ENCODE data around the gene MAPK10. TPM values are rescaled to one million over a fixed set of nuclear protein-coding genes. Genes with fewer than 3 reads are reported as not detected.

Gene MAPK10
- total and polyA plus RNA-seq, 2 of the 8 experiments (the other 6 are each of a cell fraction or from before 2014, with no cell fraction given), result 2.5 to 3.1 TPM

DNA sequence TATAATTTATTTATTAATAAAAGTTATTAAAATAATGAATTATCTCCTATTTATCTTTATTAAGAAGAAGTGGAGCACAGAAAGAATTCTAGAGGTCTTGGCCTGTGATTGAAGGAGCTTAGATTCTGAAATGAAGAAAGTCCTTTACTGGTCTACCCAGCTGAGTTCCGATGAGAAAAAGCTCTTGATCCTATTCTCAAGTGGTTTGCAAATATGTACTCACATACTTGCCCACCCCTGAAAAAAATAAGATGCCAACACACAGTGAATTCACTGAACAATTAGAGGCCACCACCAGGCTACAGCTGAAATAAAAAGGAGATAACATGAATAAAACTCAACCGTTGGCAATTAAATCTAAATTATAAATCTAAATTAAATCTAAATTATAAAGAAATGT lies 253.4 kb downstream of the MAPK10 start:
- Histone ChIP-seq H3K18ac (ENCODE audit: extremely low read depth, low read length) (no peak overlapping the region), H3K9me3 (ENCODE audit: insufficient read depth in 2 of 2, low read depth in 1 of 2, low read length in 1 of 2) (no peaks in the 10 kb centered on the region), H3K27ac (ENCODE audit: low read depth, low read length) (no peak overlapping the region), H3K79me1 (ENCODE audit: low read depth, low read length) (no peaks in the 10 kb centered on the region), H2BK15ac (ENCODE audit: low read length) (no peak overlapping the region), H2AFZ (ENCODE audit: low read length) (no peak overlapping the region), H4K91ac (replicated peaks; ENCODE audit: insufficient read length, low read length) (no peak overlapping the region), H2BK5ac (ENCODE audit: low read depth, low read length) (no peak overlapping the region), H3K23me2 (ENCODE audit: low read depth, low read length) (no peaks in the 10 kb centered on the region; the same call in 1 of the 2 replicates), H3K4me1 (replicated peaks in 1 of 4; ENCODE audit: control insufficient read depth in 3 of 4, insufficient read depth in 4 of 4, low read length in 3 of 4) (0 out of 7 replicates have a peak, but pooled peaks cover 0 to 3% (median 0%) of the 10 kb centered on the region in 4 experiments), H3K56ac (replicated peaks; ENCODE audit: insufficient read length, low read depth, low read length) (no peak overlapping the region), H3K23ac (ENCODE audit: insufficient read length) (no peak overlapping the region), H2BK20ac (ENCODE audit: low read length) (no peak overlapping the region), H4K20me1 (replicated peaks in 1 of 2; ENCODE audit: control insufficient read depth in 1 of 2, insufficient read depth in 2 of 2, low read length in 2 of 2) (no peaks in the 10 kb centered on the region), H3K14ac (ENCODE audit: insufficient read length) (no peak overlapping the region), H3K79me2 (ENCODE audit: control insufficient read depth in 1 of 2, insufficient read depth in 2 of 2, low read length in 2 of 2) (no peaks in the 10 kb centered on the region), H3K9ac (replicated peaks in 1 of 4; ENCODE audit: extremely low read depth in 1 of 4, low read depth in 3 of 4, low read length in 3 of 4) (no peak overlapping the region), H2BK12ac (ENCODE audit: low read depth, low read length) (no peak overlapping the region), H3K4me2 (ENCODE audit: insufficient read depth in 1 of 2, low read depth in 2 of 2, low read length in 2 of 2) (no peak overlapping the region), H2AK5ac (ENCODE audit: low read depth, low read length) (no peak overlapping the region), H3K36me3 (ENCODE audit: control insufficient read depth in 2 of 4, insufficient read depth in 4 of 4, low read length in 3 of 4) (no peaks in the 10 kb centered on the region), H4K5ac (ENCODE audit: insufficient read length, low read depth, low read length) (no peak overlapping the region), H2BK120ac (replicated peaks; ENCODE audit: low read depth, low read length) (no peak overlapping the region), H4K8ac (ENCODE audit: extremely low read depth, insufficient read depth, low read length) (no peak overlapping the region), H3K27me3 (replicated peaks in 1 of 4; ENCODE audit: control insufficient read depth in 3 of 4, extremely low read depth in 1 of 4, insufficient read depth in 3 of 4, low read length in 3 of 4) (no peaks in the 10 kb centered on the region), H3K4ac (replicated peaks; ENCODE audit: insufficient read length, low read depth, low read length) (no peak overlapping the region), H3K4me3 (ENCODE audit: extremely low read depth in 1 of 4, insufficient read depth in 2 of 4, low read depth in 3 of 4, low read length in 4 of 4) (no peak overlapping the region)
- 79% methylated on average over 2 of the region's 2 CpGs; no CpG with 5 or more reads in 1 of the 2 experiments for WGBS, 2 experiments (ENCODE audit: extremely low coverage in 1 of 2, insufficient coverage in 1 of 2, insufficient read length in 1 of 2, insufficient replicate concordance in 2 of 2, low coverage in 1 of 2, low lambda C conversion rate in 2 of 2, missing lambda C conversion rate in 1 of 2)
- POLR2A ChIA-PET (ENCODE audit: partially characterized antibody), result no interaction called here
- FAIRE-seq, result no peak
- DNase-seq (ENCODE audit: low read depth in 1 of 2, low spot score in 2 of 2), result no peak
- CTCF ChIA-PET (ENCODE audit: partially characterized antibody), result interaction anchor here (0.6 to 1.0 kb wide), 2 partner anchors 390 to 797 kb away, joined by 3 read pairs; no protein-coding TSS in a partner anchor
- no peak for TF ChIP-seq BACH1 (IDR thresholded peaks at IDR 0.05; ENCODE audit: low read length)
- no peak for TF ChIP-seq EGR1 (IDR thresholded peaks at IDR 0.05; ENCODE audit: borderline replicate concordance, low read depth, low read length)
- no peak for TF ChIP-seq NRF1 (IDR thresholded peaks at IDR 0.05; ENCODE audit: low read depth, low read length)
- TF ChIP-seq RXRA (IDR thresholded peaks at IDR 0.05; ENCODE audit: insufficient read depth, low read depth, low read length), result no peak
- TF ChIP-seq POLR2AphosphoS5 (IDR thresholded peaks at IDR 0.05; ENCODE audit: low read depth, low read length), result no peak
- no peak for TF ChIP-seq PHF8 (conservative IDR thresholded peaks at IDR 0.05; ENCODE audit: low read depth, low read length)
- no peak for TF ChIP-seq JUND (IDR thresholded peaks at IDR 0.05; ENCODE audit: low read length)
- no peak for TF ChIP-seq SUZ12 (IDR thresholded peaks at IDR 0.05; ENCODE audit: low read length)
- TF ChIP-seq KDM1A (IDR thresholded peaks at IDR 0.05; ENCODE audit: borderline replicate concordance, low read length), result no peak
- no peak for TF ChIP-seq SP4 (IDR thresholded peaks at IDR 0.05; ENCODE audit: low read length)
- TF ChIP-seq POLR2A (IDR thresholded peaks at IDR 0.05; ENCODE audit: control extremely low read depth in 1 of 2, low read depth in 2 of 2, low read length in 2 of 2), result no peak
- no peak for TF ChIP-seq TCF12 (IDR thresholded peaks at IDR 0.05; ENCODE audit: low read depth, low read length)
